ENCODE measurements around the gene TTN.

The TTN gene

GRCh38 chr2:178844269-178844668 is 37.0 kb upstream of the TTN start:
- no peak for DNase-seq (ENCODE audit: low spot score)
- TF ChIP-seq, protein P1, sequence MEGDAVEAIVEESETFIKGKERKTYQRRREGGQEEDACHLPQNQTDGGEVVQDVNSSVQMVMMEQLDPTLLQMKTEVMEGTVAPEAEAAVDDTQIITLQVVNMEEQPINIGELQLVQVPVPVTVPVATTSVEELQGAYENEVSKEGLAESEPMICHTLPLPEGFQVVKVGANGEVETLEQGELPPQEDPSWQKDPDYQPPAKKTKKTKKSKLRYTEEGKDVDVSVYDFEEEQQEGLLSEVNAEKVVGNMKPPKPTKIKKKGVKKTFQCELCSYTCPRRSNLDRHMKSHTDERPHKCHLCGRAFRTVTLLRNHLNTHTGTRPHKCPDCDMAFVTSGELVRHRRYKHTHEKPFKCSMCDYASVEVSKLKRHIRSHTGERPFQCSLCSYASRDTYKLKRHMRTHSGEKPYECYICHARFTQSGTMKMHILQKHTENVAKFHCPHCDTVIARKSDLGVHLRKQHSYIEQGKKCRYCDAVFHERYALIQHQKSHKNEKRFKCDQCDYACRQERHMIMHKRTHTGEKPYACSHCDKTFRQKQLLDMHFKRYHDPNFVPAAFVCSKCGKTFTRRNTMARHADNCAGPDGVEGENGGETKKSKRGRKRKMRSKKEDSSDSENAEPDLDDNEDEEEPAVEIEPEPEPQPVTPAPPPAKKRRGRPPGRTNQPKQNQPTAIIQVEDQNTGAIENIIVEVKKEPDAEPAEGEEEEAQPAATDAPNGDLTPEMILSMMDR (conservative IDR thresholded peaks at IDR 0.05; ENCODE audit: low read depth): no peak
- POLR2A ChIA-PET (ENCODE audit: low non-redundant PET): no interaction called here
- no peak overlapping the region for H3K27ac ChIP-seq
- CTCF ChIA-PET: no interaction called here

DNA sequence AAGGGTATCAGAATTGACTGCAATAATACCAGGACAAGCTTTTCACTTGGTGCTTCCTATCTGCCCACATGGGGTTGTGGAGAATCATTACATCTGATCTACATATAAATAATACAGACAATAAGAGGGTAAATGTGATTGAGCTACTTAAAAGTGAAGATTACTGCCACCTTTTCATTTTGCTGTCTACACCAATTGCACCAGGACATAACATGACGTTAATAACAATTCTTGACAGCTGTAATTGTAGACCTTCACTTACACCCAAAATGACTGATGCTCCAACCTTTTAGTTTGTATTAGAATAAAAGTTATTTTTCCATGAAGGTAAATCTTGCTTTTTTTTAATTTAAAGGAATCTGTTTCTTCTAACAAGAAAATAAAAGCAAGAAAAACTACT is 36.5 kb upstream of the TTN start:
- DNase-seq (ENCODE audit: low spot score): no peak
- ChIA-PET CTCF (no interaction called here), POLR2A (ENCODE audit: low non-redundant PET) (no interaction called here)
- TF ChIP-seq, protein P1 (conservative IDR thresholded peaks at IDR 0.05; ENCODE audit: low read depth): no peak
- H3K27ac ChIP-seq: no peak overlapping the region

DNA sequence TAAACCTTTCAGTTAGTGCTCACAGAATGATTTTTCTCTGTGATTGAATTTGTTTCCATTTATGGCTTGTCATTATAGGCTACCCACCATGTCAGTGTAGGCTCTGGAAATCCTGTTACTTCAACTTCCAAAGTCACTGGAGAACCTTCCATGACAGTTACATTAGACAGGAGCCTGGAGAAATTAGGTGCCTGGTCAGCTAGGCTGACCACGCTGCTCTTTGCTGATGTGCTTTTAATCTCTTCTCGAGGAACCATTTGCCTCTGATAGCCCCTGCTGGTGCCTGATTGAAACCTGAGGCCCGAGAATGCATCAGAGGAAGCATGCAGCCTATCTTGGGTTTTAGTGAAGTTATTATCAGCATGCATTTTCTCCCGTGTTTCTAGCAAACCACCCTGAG is 29.6 kb upstream of the TTN start:
- DNase-seq (ENCODE audit: low spot score): no peak
- TF ChIP-seq, protein P1 (conservative IDR thresholded peaks at IDR 0.05; ENCODE audit: low read depth): no peak
- ChIA-PET CTCF (no interaction called here), POLR2A (ENCODE audit: low non-redundant PET) (no interaction called here)
- no peak overlapping the region for H3K27ac ChIP-seq

- no peak overlapping the region for H3K27ac ChIP-seq
- CTCF ChIA-PET: no interaction called here
- DNase-seq (ENCODE audit: low spot score): no peak
- POLR2A ChIA-PET (ENCODE audit: low non-redundant PET): no interaction called here
- TF ChIP-seq, protein P1 (conservative IDR thresholded peaks at IDR 0.05; ENCODE audit: low read depth): no peak
Observed at GRCh38 chr2:178834086-178834485, 26.9 kb upstream of the TTN start.

DNA sequence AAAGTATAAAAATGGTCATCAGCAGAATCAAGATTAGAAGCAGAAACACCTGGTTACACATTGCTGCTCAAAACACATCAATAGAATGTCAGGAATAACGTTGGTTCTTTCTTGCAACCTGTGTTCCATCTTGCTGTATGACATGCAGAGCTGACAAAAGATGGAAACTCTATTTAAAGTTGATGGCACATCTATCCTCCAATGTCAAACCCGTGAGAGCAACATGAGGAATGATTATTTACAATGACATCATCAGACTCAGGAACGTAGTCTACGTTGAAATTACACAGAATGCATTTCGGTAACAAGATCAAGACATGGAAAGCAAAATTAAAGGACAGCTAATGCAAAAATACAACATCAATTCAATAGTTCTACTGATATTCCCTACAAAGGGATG is 26.2 kb upstream of the TTN start:
- no peak overlapping the region for H3K27ac ChIP-seq
- POLR2A ChIA-PET (ENCODE audit: low non-redundant PET): no interaction called here
- TF ChIP-seq, protein P1 (conservative IDR thresholded peaks at IDR 0.05; ENCODE audit: low read depth): no peak
- CTCF ChIA-PET: no interaction called here
- no peak for DNase-seq (ENCODE audit: low spot score)

DNA sequence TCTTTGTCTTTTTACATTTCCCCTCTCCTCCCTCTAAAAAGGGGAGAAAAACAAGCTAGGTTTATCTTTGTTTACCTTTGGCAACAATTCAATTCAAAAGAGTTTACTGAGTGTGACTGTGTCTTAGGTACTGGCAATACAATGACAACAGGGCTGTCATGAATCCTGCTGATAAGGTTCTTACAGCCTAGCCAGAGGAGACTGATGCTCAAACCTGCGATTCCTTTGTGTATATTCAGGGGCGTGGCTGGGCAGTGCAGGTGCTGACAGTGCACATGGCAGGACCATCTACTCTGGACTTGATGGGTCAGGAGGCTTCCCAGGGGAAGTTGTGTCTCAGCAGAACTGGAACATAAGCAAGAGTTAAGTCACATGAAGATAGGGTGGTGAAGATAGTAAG is 23.2 kb upstream of the TTN start:
- POLR2A ChIA-PET (ENCODE audit: low non-redundant PET): no interaction called here
- H3K27ac ChIP-seq: no peak overlapping the region
- DNase-seq (ENCODE audit: low spot score): no peak
- CTCF ChIA-PET: no interaction called here
- TF ChIP-seq, protein P1 (conservative IDR thresholded peaks at IDR 0.05; ENCODE audit: low read depth): no peak

- H3K27ac ChIP-seq: no peak overlapping the region
- POLR2A ChIA-PET (ENCODE audit: low non-redundant PET): no interaction called here
- TF ChIP-seq, protein P1 (conservative IDR thresholded peaks at IDR 0.05; ENCODE audit: low read depth): no peak
- CTCF ChIA-PET: no interaction called here
- no peak for DNase-seq (ENCODE audit: low spot score)
Observed at GRCh38 chr2:178829981-178830380, 22.8 kb upstream of the TTN start.
